ENCODE data around the gene ENPP3. TPM values are rescaled to one million over a fixed set of nuclear protein-coding genes. Genes with fewer than 3 reads are reported as not detected.

The ENPP3 gene
- total RNA-seq, 2 donors from 2014 or later = not detected

DNA sequence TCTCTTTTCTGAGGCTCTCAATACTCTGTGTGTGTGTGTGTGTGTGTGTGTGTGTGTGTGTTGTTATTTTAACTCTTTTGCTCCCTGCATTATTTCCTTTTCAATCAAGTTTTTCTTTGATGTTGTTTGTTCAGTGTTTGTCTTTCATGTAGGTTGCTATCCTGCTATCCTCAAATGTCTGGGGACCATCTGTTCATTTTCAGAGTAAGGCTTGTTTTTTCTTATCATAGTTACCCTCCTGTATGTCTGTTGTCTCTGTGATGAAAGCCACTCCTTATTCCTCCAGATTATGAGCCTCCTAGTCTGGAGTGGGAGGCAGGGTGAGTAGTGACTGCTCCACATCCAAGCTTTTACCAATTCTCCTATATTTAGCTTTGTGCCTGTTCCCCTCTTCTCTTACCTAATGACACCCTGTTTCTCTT lies 9.2 kb downstream of the ENPP3 start:
- no peaks in the 10 kb centered on the region for H3K36me3 Mint-ChIP-seq (ENCODE audit: low read depth)
- DNase-seq = no peak
- H3K4me1 Mint-ChIP-seq = no peaks in the 10 kb centered on the region
- no peaks in the 10 kb centered on the region for H3K27me3 ChIP-seq (ENCODE audit: control insufficient read depth, insufficient read depth, low read length, poor library complexity, severe bottlenecking)
- no peak overlapping the region for H3K27ac ChIP-seq (ENCODE audit: low read depth, low read length)
- no peak overlapping the region for H3K4me3 Mint-ChIP-seq
- TF ChIP-seq CTCF (conservative IDR thresholded peaks at IDR 0.05) = no peak
- no peak overlapping the region for H3K27ac Mint-ChIP-seq
- no peaks in the 10 kb centered on the region for H3K4me1 ChIP-seq (ENCODE audit: control insufficient read depth, insufficient read depth, low read length)
- H3K9me3 ChIP-seq (ENCODE audit: control insufficient read depth, low read length) = no peaks in the 10 kb centered on the region
- H3K4me3 ChIP-seq (ENCODE audit: low read length) = no peak overlapping the region
- no peaks in the 10 kb centered on the region for H3K9me3 Mint-ChIP-seq
- no peaks in the 10 kb centered on the region for H3K27me3 Mint-ChIP-seq (ENCODE audit: insufficient read depth)
- H3K9ac ChIP-seq (ENCODE audit: extremely low read depth, low read length, poor library complexity, severe bottlenecking) = no peak overlapping the region
- H3K36me3 ChIP-seq (ENCODE audit: control insufficient read depth, insufficient read depth, low read length) = no peaks in the 10 kb centered on the region

GRCh38 chr6:131651782-131652181 lies 14.7 kb downstream of the ENPP3 start:
- H3K9me3 Mint-ChIP-seq = no peaks in the 10 kb centered on the region
- Histone ChIP-seq H3K27me3 (ENCODE audit: control insufficient read depth, insufficient read depth, low read length, poor library complexity, severe bottlenecking) (no peaks in the 10 kb centered on the region), H3K9ac (ENCODE audit: extremely low read depth, low read length, poor library complexity, severe bottlenecking) (no peak overlapping the region), H3K27ac (ENCODE audit: low read depth, low read length) (no peak overlapping the region), H3K9me3 (ENCODE audit: control insufficient read depth, low read length) (no peaks in the 10 kb centered on the region), H3K36me3 (ENCODE audit: control insufficient read depth, insufficient read depth, low read length) (no peaks in the 10 kb centered on the region), H3K4me3 (ENCODE audit: low read length) (no peak overlapping the region), H3K4me1 (ENCODE audit: control insufficient read depth, insufficient read depth, low read length) (no peaks in the 10 kb centered on the region)
- H3K4me3 Mint-ChIP-seq = no peak overlapping the region
- H3K4me1 Mint-ChIP-seq = no peaks in the 10 kb centered on the region
- H3K27ac Mint-ChIP-seq = no peak overlapping the region
- H3K36me3 Mint-ChIP-seq (ENCODE audit: low read depth) = no peaks in the 10 kb centered on the region
- no peak for TF ChIP-seq CTCF (conservative IDR thresholded peaks at IDR 0.05)
- DNase-seq = no peak
- H3K27me3 Mint-ChIP-seq (ENCODE audit: insufficient read depth) = no peaks in the 10 kb centered on the region

DNA sequence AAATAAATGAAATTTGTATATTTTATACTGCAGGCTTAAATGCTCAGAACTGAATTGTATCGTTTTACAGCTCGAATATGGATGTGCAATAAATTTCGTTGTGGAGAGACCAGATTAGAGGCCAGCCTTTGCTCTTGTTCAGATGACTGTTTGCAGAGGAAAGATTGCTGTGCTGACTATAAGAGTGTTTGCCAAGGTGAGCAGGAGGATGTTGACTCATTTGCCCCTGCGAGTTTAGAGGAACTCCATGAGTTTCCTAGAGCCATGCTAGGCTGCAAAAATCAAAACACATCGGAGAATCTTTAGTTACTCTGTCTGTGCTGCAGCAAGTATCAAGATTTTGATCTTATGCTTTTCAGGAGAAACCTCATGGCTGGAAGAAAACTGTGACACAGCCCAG lies 15.4 kb downstream of the ENPP3 start:
- no peaks in the 10 kb centered on the region for H3K9me3 Mint-ChIP-seq
- no peaks in the 10 kb centered on the region for H3K36me3 Mint-ChIP-seq (ENCODE audit: low read depth)
- DNase-seq = no peak
- WGBS, 2 experiments (ENCODE audit: insufficient coverage in 1 of 2, insufficient read length in 1 of 2) = 86 to 87% methylated on average over 5 of the region's 5 CpGs
- no peak overlapping the region for H3K4me3 ChIP-seq (ENCODE audit: low read length)
- H3K27me3 ChIP-seq (ENCODE audit: control insufficient read depth, insufficient read depth, low read length, poor library complexity, severe bottlenecking) = no peaks in the 10 kb centered on the region
- H3K27me3 Mint-ChIP-seq (ENCODE audit: insufficient read depth) = no peaks in the 10 kb centered on the region
- H3K4me1 ChIP-seq (ENCODE audit: control insufficient read depth, insufficient read depth, low read length) = no peaks in the 10 kb centered on the region
- H3K9me3 ChIP-seq (ENCODE audit: control insufficient read depth, low read length) = no peaks in the 10 kb centered on the region
- no peaks in the 10 kb centered on the region for H3K4me1 Mint-ChIP-seq
- TF ChIP-seq CTCF (conservative IDR thresholded peaks at IDR 0.05) = no peak
- no peak overlapping the region for H3K9ac ChIP-seq (ENCODE audit: extremely low read depth, low read length, poor library complexity, severe bottlenecking)
- no peak overlapping the region for H3K27ac ChIP-seq (ENCODE audit: low read depth, low read length)
- H3K27ac Mint-ChIP-seq = no peak overlapping the region
- H3K36me3 ChIP-seq (ENCODE audit: control insufficient read depth, insufficient read depth, low read length) = no peaks in the 10 kb centered on the region
- no peak overlapping the region for H3K4me3 Mint-ChIP-seq
